Suppressor macrophage treated with lipopolysaccharide for 4 hours (primary cell): ENCODE measurements around the gene ZNF358.

Experiments used
- DNase-seq: peaks from one replicate; pipeline ENCODE4 v3.0.0-alpha.2; 2020

ZNF358 gene

GRCh38 chr19:7562646-7563393 lies 46.9 kb downstream of the ZNF358 start:
- no peak for DNase-seq

- no peak for DNase-seq
These were observed 49.0 kb downstream of the ZNF358 start for GRCh38 chr19:7564866-7565265.

DNA sequence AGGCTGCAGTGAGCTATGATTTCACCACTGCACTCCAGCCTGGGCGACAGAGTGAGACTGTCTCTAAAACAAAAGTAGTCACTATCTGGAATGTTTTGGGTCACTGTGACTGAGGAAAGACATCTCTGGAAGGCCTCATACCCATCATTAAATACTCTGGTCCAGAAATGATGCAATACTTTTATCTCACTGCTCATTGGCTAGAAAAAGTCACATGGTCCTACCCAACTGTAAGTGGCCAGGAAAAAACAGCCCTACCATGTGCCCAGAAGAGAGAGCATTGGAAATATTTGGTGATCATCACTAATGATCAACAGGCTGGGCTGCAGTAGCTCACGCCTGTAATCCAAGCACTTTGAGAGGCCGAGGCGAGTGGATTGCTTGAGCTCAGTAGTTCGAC lies 49.4 kb downstream of the ZNF358 start:
- no peak for DNase-seq
